Bone marrow (tissue), 2 donors: ENCODE results near the gene ZSWIM4.

Source experiments
- DNase-seq, 2 donors: peaks; one replicate each; lab custom pipeline; 2025; lab: John Stamatoyannopoulos, UW

Gene ZSWIM4

DNA sequence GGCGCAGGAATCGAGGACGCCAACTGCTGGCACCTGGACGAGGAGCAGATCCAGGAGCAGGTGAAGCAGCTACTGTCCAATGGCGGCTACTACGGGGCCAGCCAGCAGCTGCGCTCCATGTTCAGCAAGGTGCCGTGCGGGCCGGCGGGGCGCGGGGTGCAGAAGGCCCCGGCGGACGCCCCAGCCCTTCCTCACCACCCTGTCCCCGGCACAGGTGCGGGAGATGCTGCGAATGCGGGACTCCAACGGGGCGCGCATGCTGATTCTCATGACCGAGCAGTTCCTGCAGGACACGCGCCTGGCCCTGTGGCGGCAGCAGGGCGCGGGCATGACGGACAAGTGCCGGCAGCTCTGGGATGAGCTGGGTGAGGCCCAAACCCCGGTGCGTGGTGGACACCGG, 13.6 kb downstream of the ZSWIM4 start:
- no peak for DNase-seq

DNA sequence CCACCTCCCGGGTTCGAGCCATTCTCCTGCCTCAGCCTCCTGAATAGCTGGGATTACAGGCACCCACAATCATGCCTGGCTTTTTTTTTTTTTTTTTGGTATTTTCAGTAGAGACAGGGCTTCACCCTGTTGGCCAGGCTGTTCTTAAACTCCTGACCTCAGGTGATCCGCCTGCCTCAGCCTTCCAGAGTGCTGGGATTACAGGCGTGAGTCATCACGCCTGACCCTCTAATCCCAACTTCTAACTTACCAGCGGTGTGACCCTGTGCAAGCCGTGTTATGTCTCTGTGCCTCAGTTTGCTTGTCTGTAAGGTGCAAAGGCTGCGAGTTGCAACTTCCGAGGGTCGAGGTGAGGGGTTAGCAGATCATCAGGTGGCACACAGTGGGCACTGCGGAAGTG, 17.3 kb downstream of the ZSWIM4 start:
- no peak for DNase-seq

DNA sequence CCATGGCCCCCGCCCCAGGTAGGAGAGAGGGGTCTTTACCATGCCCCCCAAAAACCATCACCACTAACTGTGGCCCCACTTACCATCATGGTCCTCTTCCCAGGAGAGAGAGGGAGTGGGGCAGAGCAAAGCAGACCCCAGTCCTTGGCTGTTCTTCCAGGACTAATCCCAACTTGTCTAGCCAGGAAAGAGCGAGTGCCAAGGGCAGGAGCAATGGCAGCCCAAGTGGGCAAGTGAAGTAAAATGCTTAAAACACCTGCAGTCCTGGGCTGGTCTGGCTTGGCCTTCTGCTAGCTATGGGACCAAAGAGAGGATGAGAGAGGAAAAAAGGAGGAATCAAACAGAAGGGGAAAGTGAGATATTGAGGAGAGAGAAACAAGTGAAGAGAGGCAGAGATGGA, 17.9 kb downstream of the ZSWIM4 start:
- DNase-seq = no peak

DNA sequence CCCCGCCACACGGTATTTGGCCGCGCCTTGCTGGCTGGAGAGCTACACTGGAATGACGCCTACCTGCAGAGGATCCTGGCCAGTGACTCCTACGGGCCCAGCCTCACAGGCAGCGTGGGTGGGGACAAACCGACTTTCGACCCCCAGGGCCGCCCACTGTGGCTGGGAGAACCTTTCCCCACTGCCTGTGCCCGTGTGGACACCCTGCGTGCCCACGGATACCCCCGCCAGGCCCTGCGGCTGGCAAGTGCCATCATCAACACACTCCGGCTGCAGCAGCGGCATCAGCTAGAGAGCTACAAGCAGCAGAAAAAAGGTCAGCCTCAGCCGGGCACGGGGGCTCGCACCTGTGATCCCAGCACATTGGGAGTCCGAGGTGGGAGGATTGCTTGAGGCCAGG, 19.3 kb downstream of the ZSWIM4 start:
- no peak for DNase-seq

DNA sequence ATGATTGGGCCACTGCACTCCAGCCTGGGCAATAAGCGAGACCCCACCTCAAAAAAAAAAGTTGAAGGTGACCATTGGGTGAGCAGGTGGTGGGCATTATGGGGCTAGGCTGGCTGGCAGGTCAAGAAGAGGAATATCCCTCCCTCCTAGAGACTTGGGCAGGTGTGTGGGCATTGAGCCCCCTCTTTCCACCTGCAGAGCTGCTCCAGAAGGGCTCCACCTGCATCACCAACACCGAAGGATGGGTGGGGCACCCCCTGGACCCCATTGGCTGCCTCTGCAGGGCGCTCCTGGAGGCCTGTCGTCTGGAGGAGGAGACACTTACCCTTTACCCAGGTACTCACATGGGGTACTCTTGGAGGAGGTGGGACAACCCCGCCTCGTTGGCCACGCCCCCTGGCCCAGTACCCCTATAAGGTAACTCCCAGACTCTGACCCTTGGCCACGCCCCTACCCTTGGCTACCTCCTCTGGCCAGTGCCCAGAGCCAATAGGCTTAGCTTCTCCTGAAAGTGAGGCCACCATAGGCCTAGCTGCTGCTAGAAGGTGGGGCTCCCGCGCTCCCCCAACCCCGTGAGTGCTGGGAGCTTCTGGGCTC, 21.9 kb downstream of the ZSWIM4 start:
- DNase-seq = no peak

DNA sequence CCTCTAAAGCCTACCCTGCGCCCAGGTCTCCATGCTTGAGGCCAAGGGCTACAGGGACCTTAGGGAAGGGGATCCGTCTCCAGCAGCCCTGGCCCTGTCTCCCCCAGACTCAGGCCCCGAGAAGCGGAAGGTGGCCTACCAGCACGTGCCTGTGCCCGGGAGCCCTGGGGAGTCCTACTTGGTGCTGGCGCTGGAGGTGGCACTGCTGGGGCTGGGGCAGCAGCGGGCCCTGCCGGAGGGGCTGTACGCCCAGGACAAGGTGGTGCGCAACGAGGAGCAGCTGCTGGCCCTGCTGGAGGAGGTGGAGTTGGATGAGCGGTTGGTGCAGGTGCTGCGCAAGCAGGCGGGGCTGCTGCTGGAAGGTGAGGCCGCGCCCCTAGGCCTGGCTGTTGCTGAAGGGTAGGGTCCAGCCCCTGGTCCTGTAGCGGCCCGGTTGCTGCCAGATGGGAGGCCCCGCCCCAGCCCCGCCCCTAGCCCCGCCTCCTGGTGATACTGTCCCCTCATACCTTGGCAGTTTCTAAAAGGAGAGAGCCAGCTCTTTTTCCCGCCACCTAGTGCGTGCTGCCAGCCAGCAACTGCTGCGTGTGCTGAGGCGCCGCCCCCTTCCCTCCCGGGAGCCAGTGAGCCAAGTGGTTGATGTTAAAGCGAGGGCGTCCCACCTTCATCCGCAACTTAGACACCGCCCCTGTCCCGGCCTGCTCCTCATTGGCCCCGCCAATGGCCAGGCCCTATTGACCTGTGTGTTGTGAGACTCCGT, 22.6 kb downstream of the ZSWIM4 start:
- no peak for DNase-seq

DNA sequence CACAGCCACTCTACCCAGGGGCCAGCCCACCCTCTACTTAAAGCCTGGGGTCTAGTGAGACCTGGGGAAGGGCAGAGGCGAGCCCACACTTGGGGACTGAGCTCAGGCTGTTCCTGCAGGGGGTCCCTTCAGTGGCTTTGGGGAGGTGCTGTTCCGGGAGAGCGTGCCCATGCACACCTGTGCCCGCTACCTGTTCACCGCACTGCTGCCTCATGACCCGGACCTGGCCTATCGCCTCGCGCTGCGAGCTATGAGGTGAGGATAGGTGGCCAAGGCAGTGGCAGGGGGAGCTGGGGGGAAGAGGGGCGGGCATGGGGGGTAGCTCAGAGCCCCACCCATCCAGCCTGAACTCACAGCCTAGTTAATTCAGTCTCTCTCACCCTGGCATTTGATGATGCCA, 24.0 kb downstream of the ZSWIM4 start:
- no peak for DNase-seq

DNA sequence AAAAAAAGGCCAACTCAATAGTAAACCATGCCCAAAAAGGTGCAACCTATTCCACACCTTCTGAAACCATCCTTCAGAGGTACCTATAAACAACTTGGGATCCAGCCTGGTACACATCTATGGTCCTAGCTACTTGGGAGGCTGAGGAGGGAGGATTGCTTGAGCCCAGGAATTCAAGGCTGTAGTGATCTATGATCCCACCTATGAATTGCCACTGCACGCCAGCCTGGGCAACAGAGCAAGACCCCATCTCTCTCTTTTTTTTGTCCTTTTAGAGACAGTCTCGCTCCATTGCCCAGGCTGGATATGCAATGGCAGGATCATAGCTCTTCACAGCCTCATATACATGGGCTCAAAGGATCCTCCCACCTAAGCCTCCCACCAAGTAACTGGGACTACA, 26.0 kb downstream of the ZSWIM4 start:
- no peak for DNase-seq

DNA sequence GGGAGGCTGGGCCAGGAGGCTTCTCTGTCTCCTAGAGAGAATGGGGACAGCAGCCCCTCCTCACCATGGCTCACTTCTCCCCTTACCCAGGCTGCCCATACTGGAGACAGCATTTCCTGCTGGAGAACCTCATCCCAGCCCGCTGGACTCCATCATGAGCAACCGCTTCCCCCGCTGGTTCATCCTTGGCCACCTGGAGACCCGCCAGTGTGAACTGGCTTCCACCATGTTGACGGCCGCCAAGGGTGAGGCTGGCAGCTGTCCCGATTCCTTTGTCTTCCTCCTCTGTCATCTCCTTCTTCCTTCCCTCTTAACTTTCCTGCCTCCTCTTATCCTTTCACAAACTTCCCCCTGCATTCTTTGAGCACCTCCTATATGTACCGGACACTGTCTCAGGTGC, 28.0 kb downstream of the ZSWIM4 start:
- DNase-seq = no peak

DNA sequence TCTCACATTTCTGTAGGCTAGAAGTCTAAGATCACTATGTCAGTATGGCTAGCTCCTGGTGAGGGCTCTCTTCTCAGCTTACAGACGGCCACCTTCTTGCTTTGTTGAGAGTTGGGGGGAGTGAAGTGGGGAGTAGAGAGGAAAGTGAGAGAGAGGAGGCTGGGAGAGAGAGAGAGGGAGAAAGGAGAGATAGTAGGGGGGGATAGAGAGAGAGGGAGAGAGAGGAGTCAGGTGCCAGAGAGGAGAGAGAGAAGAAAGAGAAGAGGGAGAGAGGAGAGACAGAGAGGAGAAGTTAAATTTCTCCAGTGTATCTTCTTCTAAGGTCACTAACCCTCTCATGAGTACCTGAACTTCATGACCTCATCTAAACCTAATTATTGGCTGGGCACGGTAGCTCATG, 28.7 kb downstream of the ZSWIM4 start:
- DNase-seq = no peak

DNA sequence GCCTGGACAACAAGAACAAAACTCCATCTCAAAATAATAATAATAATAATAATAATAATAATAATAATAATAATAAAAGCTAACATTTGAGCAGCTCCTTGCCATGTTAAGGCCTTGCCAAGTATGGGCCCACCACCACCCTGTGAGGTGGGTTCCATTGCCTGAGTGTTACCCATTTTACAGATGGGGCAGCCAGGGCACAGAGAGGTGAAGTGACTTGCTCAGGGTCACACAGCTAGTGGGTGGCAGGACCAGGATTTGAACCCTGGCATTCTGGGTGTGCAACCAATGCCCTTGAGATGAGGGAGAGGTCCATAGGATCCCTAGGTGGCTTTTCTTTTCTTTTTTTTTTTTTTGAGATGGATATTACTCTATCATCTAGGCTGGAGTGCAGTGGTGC, 29.5 kb downstream of the ZSWIM4 start:
- no peak for DNase-seq

DNA sequence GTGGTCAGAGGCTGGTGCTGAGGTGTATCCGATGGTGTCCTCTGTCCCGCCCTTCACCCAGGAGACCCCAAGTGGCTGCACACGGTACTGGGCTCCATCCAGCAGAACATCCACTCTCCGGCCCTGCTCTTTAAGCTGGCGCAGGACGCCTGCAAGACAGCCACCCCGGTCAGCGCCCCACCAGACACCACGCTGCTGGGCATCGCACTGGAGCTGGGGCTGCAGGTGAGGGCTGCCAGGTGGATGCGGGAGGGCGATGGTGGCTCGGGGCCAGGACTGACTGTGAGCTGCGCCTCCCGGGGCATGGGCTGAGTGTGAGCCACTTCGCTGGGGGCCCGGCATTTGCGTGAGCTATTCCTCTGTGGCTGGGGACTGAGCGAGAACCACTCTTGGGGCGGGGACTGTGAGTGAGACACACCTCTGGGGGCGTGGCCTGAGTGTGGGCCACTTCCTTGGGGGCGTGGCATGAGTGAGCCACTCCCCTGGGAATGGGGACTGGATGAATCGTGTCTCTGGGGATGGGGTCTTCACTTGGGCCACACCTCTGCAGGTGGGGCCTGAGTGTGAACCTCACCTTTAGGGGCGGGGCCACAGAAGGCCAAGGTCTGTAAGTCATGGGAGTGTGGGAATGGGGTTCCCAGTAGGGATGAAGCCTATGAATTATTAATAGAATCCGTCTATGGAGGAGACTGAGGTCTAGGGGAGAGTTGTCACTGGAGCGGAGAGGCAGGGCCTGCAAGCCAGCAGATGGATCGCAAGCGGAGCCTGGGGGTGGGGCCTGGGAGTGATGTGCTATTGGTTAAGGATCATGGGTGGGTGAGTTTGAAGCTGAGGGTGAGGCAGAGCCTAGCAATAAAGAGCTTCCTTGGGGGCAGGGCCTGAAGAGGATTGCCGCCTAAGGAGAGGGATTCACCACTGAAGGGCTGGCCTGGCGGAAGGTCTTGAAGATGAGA, 30.5 kb downstream of the ZSWIM4 start:
- no peak for DNase-seq

DNA sequence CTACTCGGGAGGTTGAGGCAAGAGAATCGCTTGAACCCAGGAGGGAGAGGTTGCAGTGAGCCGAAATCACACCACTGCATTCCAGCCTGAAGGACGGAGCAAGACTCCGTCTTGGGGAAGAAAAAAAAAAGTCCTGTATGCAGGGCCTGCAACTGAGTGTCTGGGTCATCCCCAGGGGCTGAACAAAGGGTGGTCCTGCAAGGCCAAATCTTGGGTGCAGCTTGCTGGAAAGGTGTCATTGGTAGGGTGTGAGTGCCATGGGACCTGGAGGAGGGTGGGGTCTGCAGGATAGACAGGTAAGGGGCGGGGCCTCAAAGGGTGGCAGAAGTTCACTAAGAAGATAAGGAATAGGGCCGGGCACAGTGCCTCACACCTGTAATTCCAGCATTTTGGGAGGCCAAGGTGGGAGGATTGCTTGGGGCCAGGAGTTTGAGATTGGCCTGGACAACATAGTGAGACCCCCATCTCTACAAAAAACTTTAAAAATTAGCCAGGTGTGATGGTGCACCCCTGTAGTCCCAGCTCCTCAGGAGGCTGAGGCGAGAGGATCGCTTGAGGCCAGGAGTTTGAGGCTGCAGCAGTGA, 31.5 kb downstream of the ZSWIM4 start:
- no peak for DNase-seq

DNA sequence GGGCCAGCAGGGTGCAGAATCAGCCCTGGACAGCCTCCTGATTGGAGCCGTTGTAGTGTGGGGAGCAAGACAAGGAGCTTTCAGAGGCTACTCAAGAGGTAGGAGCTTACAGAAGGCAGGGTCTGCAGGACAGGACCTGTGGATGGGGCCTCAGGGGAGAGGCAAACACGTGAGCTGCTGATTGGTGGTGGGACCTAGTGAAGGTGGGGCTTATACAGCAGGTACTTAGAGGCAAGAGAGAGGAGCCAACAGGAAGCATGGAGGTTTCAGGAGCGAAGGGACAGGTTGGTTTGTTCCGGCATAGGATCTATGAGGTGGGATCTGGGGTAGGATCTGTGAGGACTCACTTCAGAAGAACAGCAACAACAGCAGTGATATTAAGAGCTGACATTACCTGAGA, 32.4 kb downstream of the ZSWIM4 start:
- DNase-seq = no peak

DNA sequence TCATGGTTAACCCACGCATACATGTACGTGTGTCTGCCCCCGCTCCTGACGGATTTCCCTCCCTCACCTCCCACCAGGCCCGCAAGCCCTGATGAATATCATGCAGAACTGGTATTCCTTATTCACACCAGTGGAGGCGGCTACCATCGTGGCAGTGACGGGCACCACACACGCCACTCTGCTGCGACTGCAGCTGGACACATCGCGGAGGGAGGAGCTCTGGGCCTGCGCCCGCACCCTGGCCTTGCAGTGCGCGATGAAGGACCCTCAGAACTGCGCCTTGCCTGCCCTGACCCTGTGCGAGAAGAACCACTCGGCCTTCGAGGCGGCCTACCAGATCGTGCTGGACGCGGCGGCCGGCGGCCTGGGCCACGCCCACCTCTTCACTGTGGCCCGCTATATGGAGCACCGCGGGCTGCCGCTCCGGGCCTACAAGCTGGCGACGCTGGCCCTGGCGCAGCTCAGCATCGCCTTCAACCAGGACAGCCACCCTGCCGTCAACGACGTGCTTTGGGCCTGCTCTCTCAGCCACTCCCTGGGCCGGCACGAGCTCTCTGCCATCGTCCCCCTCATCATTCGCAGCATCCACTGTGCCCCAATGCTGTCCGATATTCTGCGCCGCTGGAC, 35.0 kb downstream of the ZSWIM4 start:
- DNase-seq = no peak

DNA sequence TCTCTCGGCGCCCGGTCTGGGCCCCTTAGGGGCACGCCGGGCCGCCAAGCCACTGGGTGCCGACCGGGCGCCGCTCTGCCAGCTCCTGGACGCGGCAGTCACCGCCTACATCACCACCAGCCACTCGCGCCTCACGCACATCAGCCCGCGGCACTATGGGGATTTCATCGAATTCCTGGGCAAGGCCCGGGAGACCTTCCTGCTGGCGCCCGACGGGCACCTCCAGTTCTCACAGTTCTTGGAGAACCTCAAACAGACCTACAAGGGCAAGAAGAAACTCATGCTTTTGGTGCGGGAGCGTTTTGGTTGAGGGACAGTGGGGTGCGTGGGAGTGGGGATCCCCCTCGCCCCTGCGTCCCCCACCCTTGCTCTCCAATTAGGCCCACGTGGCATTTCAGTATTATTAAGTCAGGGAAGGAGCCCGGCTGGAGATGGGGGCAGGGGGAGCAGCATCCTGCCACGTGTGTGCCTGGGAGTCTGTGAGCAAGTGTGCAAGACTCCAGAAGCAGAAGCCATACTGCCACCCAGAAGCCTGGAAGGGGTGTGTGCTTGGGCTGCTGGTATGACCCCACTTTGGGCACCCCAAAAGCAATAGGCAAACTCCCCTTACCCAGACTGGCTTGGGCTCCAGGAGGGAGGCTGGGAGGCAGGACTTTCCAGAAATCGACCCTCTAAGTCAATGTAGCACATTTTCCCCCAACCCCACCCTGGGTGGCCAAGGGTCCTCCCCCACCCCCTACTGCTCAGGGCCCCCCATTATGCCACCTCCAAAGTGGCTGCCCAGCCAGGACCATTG, 35.7 kb downstream of the ZSWIM4 start:
- DNase-seq = no peak

DNA sequence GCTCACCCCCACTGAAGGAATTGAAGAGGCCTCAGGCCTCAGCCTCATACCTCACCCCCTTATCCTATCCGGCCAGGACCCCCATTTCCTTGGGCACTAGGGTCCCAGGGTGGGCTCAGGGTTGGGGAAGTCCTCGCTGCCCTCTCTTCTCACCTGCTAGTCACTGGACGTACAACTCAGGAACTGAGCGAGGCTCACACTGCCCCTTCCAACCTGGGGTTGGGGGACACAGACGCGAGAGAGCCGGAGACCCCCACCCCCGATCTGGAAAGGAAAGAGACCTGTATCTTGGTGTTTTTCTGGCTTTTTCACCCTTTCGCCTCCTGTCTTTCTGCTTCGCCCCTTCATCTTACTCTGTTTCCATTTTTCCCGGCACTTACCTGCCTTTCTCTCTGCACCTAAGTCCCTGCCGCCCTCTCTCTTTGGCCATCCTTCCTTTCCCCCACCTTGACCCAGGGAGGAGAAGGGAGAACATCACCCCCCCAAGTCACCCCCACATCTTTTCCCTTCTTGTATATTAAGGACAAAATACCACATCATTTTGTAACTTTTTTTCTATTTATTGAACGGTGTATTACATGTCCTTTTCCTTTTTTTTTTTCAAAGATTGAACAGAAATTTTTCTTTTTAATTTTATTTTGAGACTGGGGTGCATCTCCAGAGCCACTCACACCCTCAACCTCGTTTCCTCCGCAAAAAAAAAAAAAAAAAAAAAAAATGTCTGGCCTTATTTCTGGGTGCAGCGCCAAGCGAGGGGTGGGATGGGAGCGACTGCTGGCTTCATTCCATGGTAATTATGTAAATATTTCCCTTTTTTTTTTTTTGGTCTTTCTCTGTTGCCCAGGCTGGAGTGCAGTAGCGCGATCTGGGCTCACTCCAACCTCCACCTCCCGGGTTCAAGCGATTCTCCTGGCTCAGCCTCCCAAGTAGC, 36.6 kb downstream of the ZSWIM4 start:
- DNase-seq = no peak

DNA sequence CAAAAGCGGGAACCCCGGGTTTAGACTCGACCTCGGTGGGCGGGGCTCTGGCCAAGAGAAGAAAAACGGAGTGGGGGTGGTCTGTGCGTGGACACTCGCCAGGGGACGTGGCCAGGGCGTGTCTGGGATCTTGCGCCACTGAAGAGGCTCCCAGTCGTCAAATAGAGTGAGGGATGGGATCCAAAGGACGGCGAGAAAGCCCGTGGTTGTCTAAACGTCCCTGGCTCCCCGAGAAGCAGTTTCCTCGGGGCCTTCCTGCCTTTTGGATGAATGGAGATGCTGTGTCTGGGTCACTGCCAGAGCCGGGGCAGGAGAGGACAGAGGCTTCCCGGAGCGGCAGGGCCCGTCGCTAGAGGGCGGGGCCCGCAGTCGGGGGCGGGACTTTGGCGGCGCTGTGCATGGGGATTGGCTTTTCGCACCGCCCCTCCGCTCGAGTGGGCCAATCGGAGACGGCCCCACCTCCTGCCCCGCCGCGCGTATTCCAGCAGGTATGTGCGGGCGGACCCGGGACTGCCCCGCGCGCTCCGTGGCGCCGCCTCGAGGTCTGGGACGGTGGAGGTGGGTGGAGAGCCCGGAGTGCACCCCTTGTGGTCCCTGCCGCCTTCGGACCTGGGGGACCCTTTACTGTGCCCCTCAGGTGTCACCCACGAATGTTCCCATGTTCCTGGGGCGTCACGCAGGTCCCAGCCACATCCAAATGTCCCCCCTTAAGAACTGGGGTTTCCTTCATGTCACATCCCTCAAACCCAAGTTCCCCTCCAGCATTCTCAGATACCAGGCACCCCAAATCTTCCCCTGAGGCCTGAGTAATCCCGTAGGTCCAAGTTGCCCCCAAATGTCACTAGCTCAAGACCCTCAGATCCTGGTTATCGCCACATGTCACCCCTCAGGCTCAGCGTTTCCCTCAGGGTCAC, 38.3 kb downstream of the ZSWIM4 start:
- peak; percentile 71 to 76 for DNase-seq
